ENCODE data around the gene ZNF609. TPM values are rescaled to one million over a fixed set of nuclear protein-coding genes. Genes with fewer than 3 reads are reported as not detected.
A peak's percentile ranks its signal among the peaks of the same experiment; 100 is the strongest.

ZNF609 gene
- total and polyA plus RNA-seq, 2 experiments from 2014 or later: 12.5 to 23.0 TPM

DNA sequence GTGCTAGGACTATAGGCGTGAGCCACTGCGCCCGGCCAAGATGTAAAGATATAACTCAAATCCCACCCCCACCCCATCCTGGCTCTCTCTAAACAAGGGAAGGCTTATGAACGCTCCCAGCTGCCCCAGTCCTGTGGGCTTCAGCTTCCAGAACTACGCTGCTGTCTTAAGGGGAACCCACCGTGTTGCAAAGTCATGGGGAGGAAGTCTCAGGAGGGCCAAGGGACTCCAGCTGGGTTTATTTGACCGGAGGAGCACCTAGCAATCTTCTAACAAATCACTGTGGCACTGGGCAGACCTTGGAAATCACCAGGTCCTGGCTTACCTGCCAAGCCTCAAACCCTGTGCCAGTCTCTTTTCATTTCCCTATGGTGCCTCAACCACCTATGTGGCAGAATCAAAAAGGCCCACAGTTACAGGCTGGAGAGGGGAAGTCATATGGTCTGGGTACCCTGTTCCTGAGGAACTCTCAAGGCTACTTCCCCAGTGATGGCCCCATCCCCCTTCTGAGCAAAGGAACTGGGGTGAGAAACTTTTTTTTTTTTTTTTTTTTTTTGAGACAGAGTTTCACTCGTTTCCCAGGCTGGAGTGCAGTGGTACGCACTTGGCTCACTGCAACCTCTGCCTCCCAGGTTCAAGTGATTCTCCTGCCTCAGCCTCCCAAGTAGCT is 231.7 kb downstream of the ZNF609 start:
- H3K4me3 ChIP-seq: no peak overlapping the region
- DNase-seq (ENCODE audit: low spot score): no peak
- peaks cover 3% of the 10 kb centered on the region for H3K36me3 ChIP-seq (replicated peaks; ENCODE audit: insufficient read depth, low read depth)
- TF ChIP-seq EZH2 (IDR thresholded peaks at IDR 0.05; ENCODE audit: borderline replicate concordance) (no peak), EZH2phosphoT487 (IDR thresholded peaks at IDR 0.05; ENCODE audit: low read depth, severe bottlenecking, unreplicated experiment) (no peak)
- TF ChIP-seq, protein P1, sequence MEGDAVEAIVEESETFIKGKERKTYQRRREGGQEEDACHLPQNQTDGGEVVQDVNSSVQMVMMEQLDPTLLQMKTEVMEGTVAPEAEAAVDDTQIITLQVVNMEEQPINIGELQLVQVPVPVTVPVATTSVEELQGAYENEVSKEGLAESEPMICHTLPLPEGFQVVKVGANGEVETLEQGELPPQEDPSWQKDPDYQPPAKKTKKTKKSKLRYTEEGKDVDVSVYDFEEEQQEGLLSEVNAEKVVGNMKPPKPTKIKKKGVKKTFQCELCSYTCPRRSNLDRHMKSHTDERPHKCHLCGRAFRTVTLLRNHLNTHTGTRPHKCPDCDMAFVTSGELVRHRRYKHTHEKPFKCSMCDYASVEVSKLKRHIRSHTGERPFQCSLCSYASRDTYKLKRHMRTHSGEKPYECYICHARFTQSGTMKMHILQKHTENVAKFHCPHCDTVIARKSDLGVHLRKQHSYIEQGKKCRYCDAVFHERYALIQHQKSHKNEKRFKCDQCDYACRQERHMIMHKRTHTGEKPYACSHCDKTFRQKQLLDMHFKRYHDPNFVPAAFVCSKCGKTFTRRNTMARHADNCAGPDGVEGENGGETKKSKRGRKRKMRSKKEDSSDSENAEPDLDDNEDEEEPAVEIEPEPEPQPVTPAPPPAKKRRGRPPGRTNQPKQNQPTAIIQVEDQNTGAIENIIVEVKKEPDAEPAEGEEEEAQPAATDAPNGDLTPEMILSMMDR (IDR thresholded peaks at IDR 0.05; ENCODE audit: poor library complexity): no peak
- H3K27me3 ChIP-seq: no peaks in the 10 kb centered on the region
- no peak overlapping the region for H2AFZ ChIP-seq
- H3K27ac ChIP-seq: no peak overlapping the region
- H3K79me2 ChIP-seq: peaks cover 57% of the 10 kb centered on the region
- H3K4me2 ChIP-seq: no peak overlapping the region
- no peaks in the 10 kb centered on the region for H3K9me3 ChIP-seq (ENCODE audit: low read depth)
- 93% methylated on average over 9 of the region's 9 CpGs for WGBS (ENCODE audit: low lambda C conversion rate, missing lambda C conversion rate)
- H3K9me2 ChIP-seq (replicated peaks; ENCODE audit: insufficient read depth): no peaks in the 10 kb centered on the region
- H3K4me1 ChIP-seq (ENCODE audit: insufficient read depth): no peaks in the 10 kb centered on the region
- peaks cover 38% of the 10 kb centered on the region for H4K20me1 ChIP-seq (ENCODE audit: insufficient read depth, poor library complexity, severe bottlenecking)

DNA sequence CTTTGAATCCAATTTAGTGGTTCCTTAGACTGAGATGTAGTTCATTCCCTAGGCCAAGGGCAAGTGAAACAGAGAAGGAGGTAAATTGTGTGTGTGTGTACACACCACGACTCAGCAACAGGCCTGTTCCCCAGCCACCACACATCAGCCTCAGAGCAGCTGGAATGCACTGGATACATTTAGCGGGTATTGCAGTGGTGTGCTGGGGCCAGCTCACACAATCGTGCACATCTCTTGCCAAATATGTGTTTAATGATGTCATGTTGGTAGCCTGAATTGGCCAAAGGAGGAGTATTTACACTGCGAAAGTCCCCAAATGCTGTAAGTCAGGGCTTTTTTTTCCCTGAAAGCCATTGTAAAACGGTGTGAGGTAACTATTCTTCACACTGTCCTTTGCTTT is 232.8 kb downstream of the ZNF609 start:
- Histone ChIP-seq H3K27me3 (no peaks in the 10 kb centered on the region), H3K36me3 (replicated peaks; ENCODE audit: insufficient read depth, low read depth) (peaks cover 3% of the 10 kb centered on the region), H3K79me2 (peaks cover 68% of the 10 kb centered on the region), H3K27ac (peak overlapping the region; percentile 75), H3K4me3 (no peak overlapping the region), H3K9me2 (replicated peaks; ENCODE audit: insufficient read depth) (no peaks in the 10 kb centered on the region), H3K9me3 (ENCODE audit: low read depth) (no peaks in the 10 kb centered on the region), H2AFZ (no peak overlapping the region), H4K20me1 (ENCODE audit: insufficient read depth, poor library complexity, severe bottlenecking) (peaks cover 45% of the 10 kb centered on the region), H3K4me2 (no peak overlapping the region), H3K4me1 (ENCODE audit: insufficient read depth) (peaks cover 6% of the 10 kb centered on the region)
- TF ChIP-seq EZH2 (IDR thresholded peaks at IDR 0.05; ENCODE audit: borderline replicate concordance) (no peak), EZH2phosphoT487 (IDR thresholded peaks at IDR 0.05; ENCODE audit: low read depth, severe bottlenecking, unreplicated experiment) (no peak)
- TF ChIP-seq, protein P1 (IDR thresholded peaks at IDR 0.05; ENCODE audit: poor library complexity): no peak
- peak; percentile 66 for DNase-seq (ENCODE audit: low spot score)
- 49% methylated on average over 5 of the region's 5 CpGs for WGBS (ENCODE audit: low lambda C conversion rate, missing lambda C conversion rate)

DNA sequence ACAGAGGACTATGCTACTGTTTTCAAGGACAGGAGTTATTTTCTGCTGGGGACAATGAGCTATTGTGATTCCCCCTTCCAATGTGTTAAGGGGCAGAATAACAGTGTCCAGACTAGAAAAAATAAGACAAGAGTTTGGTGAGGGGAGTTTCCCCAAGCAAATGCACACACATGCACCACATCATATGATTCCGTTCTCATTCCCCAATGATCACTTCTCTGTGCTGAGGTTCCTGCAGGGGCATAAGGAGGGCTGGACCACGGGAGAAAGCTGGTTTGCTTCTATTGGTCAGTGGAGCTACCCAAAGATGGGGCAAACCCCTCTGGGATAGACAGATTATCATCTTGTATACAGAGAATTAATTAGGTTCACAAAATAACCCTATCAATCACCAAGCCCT is 234.4 kb downstream of the ZNF609 start:
- no peak overlapping the region for H2AFZ ChIP-seq
- H3K79me2 ChIP-seq: peaks cover 85% of the 10 kb centered on the region
- H3K4me1 ChIP-seq (ENCODE audit: insufficient read depth): peaks cover 23% of the 10 kb centered on the region
- no peaks in the 10 kb centered on the region for H3K27me3 ChIP-seq
- TF ChIP-seq, protein P1 (IDR thresholded peaks at IDR 0.05; ENCODE audit: poor library complexity): no peak
- TF ChIP-seq EZH2 (IDR thresholded peaks at IDR 0.05; ENCODE audit: borderline replicate concordance) (no peak), EZH2phosphoT487 (IDR thresholded peaks at IDR 0.05; ENCODE audit: low read depth, severe bottlenecking, unreplicated experiment) (no peak)
- H3K27ac ChIP-seq: no peak overlapping the region
- no peak overlapping the region for H3K4me2 ChIP-seq
- WGBS (ENCODE audit: low lambda C conversion rate, missing lambda C conversion rate): 98% methylated on average over 2 of the region's 2 CpGs
- H3K4me3 ChIP-seq: no peak overlapping the region
- H3K9me2 ChIP-seq (replicated peaks; ENCODE audit: insufficient read depth): no peaks in the 10 kb centered on the region
- H4K20me1 ChIP-seq (ENCODE audit: insufficient read depth, poor library complexity, severe bottlenecking): peaks cover 49% of the 10 kb centered on the region
- no peak for DNase-seq (ENCODE audit: low spot score)
- H3K9me3 ChIP-seq (ENCODE audit: low read depth): no peaks in the 10 kb centered on the region
- H3K36me3 ChIP-seq (replicated peaks; ENCODE audit: insufficient read depth, low read depth): peaks cover 2% of the 10 kb centered on the region
